HG03439 (cell line): Measurements from ENCODE around the gene DPYD.

Source experiments
- ATAC-seq: cut with Tn5 transposase; IDR thresholded peaks from one replicate; pipeline ENCODE4 v1.9.1; 2021; ENCODE audit warnings: mild to moderate bottlenecking, moderate library complexity; ENCODE audit not compliant: unreplicated experiment

The DPYD gene

DNA sequence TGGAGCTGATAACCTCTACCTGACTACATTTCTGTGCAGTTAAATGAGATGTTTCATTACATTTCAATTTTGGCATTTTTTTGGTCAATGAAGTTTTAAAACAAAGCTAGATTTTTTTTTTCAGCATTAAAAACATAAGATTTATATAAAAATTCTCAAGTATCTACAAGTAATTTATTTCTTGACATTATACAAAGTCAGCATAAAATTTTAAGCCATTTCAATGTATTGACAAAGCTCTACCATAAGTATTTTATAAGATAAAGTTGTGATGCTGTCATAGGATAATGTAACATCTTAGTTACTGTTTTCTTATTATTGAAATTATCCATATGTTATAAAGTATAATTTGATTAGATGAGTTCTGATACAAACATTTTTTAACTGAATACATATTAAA is 847.7 kb downstream of the DPYD start:
- ATAC-seq: no peak

DNA sequence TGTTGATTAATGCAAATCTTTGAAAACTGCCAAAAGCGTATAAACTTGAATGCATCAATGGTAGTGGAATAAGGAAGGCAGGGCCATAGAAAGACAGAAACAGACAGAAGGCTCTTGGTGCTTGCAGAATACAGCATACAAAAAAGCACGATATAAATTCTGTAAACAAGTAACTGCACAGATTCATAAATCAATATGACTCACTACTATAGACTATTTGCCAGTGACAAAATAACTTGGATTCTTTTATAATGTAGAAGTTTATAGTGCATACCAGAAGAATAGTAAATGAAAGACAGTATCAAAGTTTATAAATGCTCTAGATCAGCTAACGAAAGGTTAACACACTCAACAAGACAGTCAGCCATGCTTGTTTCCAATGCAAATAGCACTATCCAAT is 849.7 kb downstream of the DPYD start:
- no peak for ATAC-seq

DNA sequence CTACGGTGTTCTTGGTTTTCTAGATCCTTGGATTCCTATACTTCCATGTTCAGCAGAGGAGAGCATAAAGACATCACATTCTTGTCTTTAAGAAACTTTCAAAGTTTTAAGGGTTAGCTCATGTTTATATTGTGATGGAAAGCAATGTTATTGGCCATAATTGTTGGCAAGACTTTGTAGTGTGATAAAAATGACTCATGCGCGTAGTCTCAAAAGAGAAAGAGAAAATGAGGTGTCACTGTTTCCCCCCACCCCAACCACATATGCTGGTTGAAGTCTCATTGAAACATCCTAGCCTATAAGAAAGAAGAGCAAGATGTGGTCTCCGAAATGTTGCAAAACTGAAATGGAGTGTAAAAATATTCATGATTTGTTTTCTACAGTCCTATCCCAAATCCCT is 850.5 kb downstream of the DPYD start:
- ATAC-seq: no peak

DNA sequence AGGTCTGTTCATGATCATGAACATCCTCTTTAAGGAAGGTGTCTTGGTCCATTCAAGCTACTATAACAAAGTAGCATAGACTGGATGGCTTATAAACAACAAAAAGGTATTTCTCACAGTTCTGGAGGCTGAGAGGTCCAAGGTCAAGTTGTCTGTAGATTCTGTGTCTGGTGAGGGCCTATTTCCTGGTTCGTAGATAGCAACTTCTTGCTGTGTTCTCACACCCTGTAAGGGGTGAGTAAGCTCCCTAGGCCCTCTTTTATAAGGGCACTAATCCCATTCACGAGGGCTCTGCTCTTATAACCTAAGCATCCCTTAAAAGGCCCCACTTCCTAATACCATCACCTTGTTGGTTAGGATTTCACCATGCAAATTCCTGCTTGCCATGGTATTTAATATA is 851.5 kb downstream of the DPYD start:
- ATAC-seq: no peak

DNA sequence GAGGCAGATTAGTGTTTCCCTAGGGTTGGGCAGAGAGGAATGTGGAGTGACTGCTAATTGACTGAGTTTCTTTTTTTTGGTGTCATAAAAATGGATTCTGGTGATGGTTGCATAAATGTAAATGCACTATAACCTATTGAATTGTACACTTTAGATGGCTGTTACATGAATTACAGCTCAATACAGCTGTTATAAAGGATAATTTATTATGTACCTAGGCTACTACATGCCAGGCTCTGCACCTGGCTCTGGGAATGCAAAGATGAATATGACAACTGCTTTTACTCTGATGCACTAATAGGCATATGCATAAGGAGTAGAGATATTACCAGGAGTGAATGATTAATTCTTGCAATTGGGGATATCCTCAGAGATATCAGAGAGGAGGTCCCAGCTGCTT is 854.0 kb downstream of the DPYD start:
- no peak for ATAC-seq

DNA sequence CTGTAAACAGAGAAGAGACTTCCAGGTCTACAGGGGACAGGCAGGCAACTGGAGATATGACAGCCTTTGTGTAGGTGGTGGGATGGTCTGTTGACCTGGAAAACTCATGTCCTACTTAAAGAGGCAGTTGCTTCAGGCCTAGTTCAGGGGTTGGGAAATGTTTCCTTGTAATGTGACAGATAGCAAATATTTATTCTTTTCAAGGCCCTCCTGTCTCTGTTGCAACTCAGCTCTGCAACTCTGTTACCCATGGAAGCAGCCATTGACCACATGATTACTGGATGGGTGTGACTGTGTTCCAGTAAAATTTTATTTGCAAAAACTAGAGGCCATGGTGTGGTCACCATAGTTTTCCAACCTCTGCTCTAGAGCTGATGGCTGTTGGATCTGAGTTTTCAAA is 857.3 kb downstream of the DPYD start:
- ATAC-seq: no peak

DNA sequence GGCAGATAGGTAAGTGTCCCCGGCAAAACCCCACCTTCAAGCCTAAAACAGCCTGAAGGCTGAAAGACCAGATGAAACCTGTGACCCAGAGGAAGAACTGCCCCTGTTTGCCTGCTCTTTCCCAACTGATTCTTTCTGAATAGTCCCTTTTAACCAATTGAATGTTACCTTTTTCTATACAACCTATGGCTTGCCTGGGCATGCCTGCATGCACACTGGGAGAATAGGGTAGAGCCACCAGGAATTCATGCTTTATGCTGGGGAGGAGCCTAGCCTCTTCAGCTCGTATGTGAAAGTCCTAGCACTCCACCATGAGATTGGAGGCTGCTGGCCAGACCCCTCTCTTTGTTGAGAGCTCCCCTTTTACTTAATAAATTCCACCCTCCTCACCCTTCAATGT is 859.2 kb downstream of the DPYD start:
- ATAC-seq: no peak

DNA sequence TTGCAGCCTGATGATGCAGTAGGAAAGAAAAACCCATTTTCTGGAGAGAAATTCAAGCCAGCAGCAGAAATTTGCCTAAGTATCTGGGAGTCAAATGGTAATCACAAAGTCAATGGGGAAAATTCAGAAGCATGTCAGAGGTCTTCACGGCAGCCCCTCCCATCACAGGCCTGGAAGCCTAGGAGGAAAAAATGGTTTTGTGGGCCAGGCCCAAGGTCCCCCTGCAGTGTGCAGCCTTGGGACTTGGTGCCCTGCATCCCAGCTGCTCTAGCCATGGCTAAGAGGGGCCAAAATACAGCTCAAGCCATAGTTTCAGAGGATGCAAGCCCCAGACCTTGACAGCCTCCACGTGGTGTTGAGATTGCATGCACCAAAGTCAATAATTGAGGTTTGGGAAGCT is 864.4 kb downstream of the DPYD start:
- ATAC-seq: no peak

DNA sequence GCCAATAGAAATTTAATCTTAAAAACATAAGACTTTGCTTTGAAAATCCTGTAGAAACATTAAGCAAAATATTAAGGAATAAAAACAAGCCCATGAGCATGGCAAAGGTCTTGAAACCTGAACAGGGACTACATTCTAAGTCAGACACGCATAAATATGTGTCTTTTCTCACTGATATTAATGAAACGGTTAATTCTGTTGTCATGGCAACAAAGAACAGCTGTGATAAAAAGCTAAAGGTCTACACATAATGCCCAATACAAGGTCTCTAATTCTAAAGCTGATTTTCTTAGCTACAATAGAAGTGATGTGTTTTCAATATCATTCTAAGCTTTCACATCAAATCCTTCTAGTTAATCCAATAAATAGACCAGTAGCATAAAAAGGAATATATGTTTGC is 867.6 kb downstream of the DPYD start:
- ATAC-seq: no peak

DNA sequence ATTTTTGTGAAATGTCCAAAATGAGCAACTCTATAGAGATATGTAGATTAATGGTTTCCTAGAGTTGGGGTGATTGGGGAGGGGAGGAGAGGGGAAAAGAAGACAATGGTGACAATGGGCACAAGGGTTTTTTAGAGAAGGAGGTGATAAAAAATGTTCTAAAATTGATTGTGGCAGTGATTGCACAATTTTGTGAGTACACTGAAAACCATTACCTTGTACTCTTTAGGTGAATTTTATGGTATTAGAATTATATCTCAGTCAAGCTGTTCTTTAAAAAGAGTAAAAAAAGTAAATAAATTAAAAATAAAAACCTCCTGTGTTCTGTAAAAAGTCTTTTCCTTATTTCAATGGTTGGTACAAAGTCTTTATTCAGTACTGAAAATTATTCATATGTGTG is 869.0 kb downstream of the DPYD start:
- ATAC-seq: no peak

DNA sequence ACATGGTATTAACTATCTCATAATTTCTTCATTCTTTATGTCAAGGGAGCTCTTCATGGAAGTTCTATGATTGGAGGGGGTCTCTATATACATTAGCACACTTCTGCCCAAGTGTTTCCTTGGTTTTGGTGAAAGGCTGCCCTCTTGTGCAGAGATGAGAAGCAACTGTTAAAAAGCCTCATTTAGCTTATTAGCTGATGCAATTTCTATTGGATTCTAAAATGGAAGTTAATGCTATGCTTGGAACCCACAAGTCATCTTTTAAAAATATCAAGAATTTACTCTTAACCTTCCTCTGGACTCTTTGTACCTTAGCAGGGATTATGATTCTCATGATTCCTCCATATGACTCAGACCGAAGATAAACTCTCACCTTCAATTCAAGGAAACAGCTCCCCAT is 870.3 kb downstream of the DPYD start:
- no peak for ATAC-seq

DNA sequence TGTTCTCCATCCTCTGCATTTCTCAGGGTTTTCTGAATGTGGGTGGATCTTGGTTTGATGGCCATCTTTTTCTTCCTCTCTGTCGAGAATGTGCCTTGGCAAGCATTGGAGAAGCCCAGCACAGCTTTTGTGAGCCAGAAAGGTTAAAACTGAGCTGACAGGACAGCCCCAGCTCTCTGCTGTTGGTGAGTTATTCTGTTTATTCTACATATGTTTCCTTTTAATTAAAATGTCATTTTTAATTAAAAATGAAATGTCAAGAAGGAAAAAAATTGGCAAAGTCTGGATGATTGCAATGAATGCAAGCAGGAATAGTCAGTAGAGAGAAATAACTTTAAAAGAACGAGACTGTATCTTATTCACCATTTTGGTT is 873.4 kb downstream of the DPYD start:
- ATAC-seq: no peak

DNA sequence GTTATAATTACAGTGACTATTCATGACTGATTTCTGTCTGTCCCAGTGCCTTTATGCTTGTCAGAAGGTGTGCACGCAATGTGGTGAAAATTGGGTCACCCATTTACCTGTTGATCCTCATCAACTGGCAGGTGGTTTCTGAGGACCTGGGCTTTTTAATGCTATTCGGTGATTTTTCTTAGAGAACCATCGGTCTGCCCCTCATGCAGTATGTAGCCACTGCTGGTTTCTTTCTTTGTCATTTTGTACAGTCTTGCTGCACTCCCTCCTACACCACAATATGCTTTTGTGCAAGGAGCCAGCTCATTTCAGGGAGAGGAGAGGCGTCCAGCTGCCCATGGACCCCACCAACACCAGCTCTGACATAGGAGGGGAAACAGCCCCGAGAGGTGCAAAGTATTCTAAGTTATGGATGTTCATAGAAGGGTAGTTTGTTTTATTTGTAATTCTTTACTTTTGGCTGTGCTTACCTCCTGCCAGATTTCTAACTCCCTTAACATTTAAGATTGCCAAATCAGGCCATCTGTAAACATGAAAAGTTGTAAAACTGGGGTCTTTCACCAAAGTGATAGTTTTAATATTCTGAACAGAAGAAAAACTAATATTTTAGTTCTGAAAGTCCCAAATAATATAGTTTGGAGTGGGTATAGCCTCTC is 873.9 kb downstream of the DPYD start:
- ATAC-seq: no peak

DNA sequence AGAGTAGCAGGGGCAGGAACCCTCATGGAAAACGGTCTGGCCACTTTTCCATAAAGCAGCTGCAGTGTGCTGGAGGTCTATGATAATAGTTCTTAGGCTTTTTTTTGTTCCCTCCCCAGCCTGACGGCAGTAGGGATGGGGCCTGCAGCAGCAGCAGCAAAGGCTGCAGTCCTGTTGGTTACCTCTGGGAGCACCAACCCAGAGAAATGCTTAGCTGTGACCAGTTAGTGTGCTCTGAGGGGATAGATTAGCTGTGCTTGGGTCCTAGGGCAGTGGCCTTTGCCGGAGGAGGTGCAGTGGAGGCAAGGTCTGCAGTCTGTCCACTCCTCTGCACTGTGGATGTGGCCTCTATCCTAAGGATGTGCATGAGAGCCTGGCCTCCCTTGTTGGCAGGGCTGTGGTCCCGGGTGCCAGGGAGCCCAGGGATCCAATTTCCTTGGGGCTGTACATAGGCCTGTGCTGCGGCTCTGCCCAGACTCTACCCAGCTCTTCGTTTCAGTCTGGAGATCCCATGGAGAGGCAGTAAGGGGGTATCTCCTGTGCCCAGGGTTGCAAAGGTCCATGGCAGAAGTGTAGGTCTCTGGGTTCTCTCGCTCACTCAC is 876.6 kb downstream of the DPYD start:
- ATAC-seq: no peak

DNA sequence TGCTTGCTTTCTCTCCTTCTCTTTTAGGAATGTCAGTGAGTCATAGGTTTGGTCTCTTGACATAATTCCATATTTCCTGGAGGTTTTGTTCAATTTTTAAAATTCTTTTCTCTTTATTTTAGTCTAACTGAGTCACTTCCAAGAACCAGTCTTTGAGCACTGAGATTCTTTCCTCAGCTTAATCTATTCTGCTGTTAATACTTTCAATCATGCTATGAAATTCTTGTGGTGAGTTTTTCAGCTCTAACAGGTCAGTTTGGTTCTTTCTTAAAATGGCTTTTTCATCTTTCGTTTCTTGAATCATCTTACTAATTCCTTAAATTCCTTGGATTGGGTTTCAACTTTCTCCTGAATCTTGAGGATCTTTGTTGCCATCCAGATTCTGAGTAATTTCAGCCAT is 878.3 kb downstream of the DPYD start:
- ATAC-seq: no peak

DNA sequence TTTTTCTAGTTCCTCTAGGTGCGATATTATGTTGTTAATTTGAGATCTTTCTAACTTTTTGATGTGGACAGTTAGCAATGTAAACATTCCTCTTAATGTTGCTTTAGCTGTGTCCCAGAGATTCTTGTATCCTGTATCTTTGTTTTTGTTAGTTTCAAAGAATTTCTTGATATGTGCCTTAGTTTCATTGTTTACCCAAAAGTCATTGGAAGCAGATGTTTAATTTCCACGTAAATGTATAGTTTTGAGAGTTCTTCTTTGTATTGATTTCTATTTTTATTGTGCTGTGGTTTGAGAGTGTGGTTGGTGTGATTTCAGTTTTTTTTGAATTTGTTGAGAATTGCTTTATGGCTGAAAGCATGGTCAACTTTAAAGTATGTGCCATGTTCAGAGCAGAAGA is 879.8 kb downstream of the DPYD start:
- no peak for ATAC-seq

DNA sequence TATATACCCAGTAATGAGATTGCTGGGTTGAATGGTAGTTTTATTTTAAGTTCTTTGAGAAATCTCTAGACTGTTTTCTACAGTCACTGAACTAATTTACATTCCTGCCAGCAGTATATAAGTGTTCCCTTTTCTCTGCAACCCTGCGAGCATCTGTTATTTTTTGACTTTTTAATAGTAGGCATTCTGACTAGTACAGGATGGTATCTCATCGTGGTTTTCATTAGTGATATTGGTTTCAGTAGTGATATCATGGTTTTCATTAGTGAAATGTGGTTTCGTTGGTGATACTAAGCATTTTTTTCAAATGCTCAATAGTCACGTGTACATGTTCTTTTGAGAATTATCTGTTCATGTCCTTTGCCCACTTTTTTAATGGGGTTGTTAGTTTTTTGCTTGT is 882.4 kb downstream of the DPYD start:
- no peak for ATAC-seq

DNA sequence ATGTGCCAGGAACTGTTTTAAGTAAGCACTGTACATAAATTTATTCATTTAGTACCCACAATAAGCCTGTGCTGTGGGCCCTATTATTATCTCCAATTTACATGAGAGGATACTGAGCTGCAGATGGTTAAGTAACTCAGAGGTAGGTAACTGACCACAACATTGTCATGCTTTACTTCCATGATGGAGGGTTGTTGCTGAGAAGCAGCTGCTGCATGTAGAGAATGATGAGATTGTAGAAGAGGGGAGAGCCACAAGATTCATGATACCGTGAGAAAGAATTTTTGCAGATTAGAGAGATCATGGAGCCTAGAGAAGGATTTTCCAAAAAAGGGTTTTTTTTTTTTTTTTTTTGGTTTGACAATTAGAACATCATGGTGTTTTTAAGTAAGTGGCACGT is 886.2 kb downstream of the DPYD start:
- ATAC-seq: no peak

DNA sequence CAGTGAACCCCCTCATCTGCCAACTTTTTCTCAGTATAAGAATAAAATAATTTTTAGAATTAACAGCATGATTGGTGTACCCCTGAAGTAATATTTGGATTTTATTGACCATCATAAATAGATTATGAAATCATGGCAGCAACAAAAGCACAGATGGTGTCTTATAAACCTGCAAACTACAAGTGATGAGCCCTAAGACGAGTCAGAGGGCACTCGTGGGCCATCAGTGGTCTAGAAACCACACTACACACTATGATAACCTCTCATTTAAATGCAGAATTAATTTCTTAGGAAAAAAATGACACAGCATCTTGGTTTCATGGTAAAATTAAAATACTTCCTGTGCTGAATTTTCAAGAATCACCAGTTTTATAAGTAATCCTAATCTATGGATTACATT is 886.9 kb downstream of the DPYD start:
- ATAC-seq: no peak
